ENCODE results near the gene DPYSL4.

DPYSL4 gene

GRCh38 chr10:132245056-132245455 is 58.3 kb downstream of the DPYSL4 start:
- H3K9me3 ChIP-seq (ENCODE audit: control insufficient read depth, low read length): no peaks in the 10 kb centered on the region
- no peaks in the 10 kb centered on the region for H3K36me3 ChIP-seq (ENCODE audit: control insufficient read depth, insufficient read depth, low read length)
- peaks cover 12% of the 10 kb centered on the region for H3K4me1 ChIP-seq (ENCODE audit: control insufficient read depth, insufficient read depth, low read length)
- no peak overlapping the region for H3K27ac ChIP-seq (ENCODE audit: insufficient read depth, low read depth, low read length, poor library complexity, severe bottlenecking)
- no peak overlapping the region for H3K4me3 ChIP-seq (ENCODE audit: insufficient read depth, low read depth, low read length)
- 94 to 95% methylated on average over 14 of the region's 14 CpGs for WGBS, 2 experiments
- H3K27me3 ChIP-seq (ENCODE audit: control insufficient read depth, insufficient read depth, low read length, poor library complexity, severe bottlenecking): no peaks in the 10 kb centered on the region

- Histone ChIP-seq H3K4me1 (ENCODE audit: control insufficient read depth, insufficient read depth, low read length) (peaks cover 12% of the 10 kb centered on the region), H3K27ac (ENCODE audit: insufficient read depth, low read depth, low read length, poor library complexity, severe bottlenecking) (no peak overlapping the region), H3K9me3 (ENCODE audit: control insufficient read depth, low read length) (no peaks in the 10 kb centered on the region), H3K36me3 (ENCODE audit: control insufficient read depth, insufficient read depth, low read length) (no peaks in the 10 kb centered on the region), H3K4me3 (ENCODE audit: insufficient read depth, low read depth, low read length) (no peak overlapping the region), H3K27me3 (ENCODE audit: control insufficient read depth, insufficient read depth, low read length, poor library complexity, severe bottlenecking) (no peaks in the 10 kb centered on the region)
- WGBS, 2 experiments: 92 to 93% methylated on average over 13 of the region's 13 CpGs
Observed at GRCh38 chr10:132246296-132246695, 59.5 kb downstream of the DPYSL4 start.

- H3K27ac ChIP-seq (ENCODE audit: insufficient read depth, low read depth, low read length, poor library complexity, severe bottlenecking): no peak overlapping the region
- 90 to 92% methylated on average over 19 of the region's 19 CpGs for WGBS, 2 experiments
- H3K4me3 ChIP-seq (ENCODE audit: insufficient read depth, low read depth, low read length): no peak overlapping the region
- no peaks in the 10 kb centered on the region for H3K9me3 ChIP-seq (ENCODE audit: control insufficient read depth, low read length)
- no peaks in the 10 kb centered on the region for H3K36me3 ChIP-seq (ENCODE audit: control insufficient read depth, insufficient read depth, low read length)
- peaks cover 4% of the 10 kb centered on the region for H3K4me1 ChIP-seq (ENCODE audit: control insufficient read depth, insufficient read depth, low read length)
- no peaks in the 10 kb centered on the region for H3K27me3 ChIP-seq (ENCODE audit: control insufficient read depth, insufficient read depth, low read length, poor library complexity, severe bottlenecking)
Observed at GRCh38 chr10:132247943-132248342, 61.2 kb downstream of the DPYSL4 start.

- no peaks in the 10 kb centered on the region for H3K27me3 ChIP-seq (ENCODE audit: control insufficient read depth, insufficient read depth, low read length, poor library complexity, severe bottlenecking)
- WGBS, 2 experiments: 39% methylated on average over 38 of the region's 38 CpGs
- H3K4me3 ChIP-seq (ENCODE audit: insufficient read depth, low read depth, low read length): peak overlapping the region; percentile 38
Observed at GRCh38 chr10:132248455-132249225, 61.9 kb downstream of the DPYSL4 start.

GRCh38 chr10:132249226-132249724 is 62.5 kb downstream of the DPYSL4 start:
- Histone ChIP-seq H3K4me3 (ENCODE audit: insufficient read depth, low read depth, low read length) (no peak overlapping the region), H3K4me1 (ENCODE audit: control insufficient read depth, insufficient read depth, low read length) (no peaks in the 10 kb centered on the region), H3K27me3 (ENCODE audit: control insufficient read depth, insufficient read depth, low read length, poor library complexity, severe bottlenecking) (no peaks in the 10 kb centered on the region), H3K27ac (ENCODE audit: insufficient read depth, low read depth, low read length, poor library complexity, severe bottlenecking) (no peak overlapping the region), H3K9me3 (ENCODE audit: control insufficient read depth, low read length) (no peaks in the 10 kb centered on the region), H3K36me3 (ENCODE audit: control insufficient read depth, insufficient read depth, low read length) (no peaks in the 10 kb centered on the region)
- WGBS, 2 experiments: 86% methylated on average over 11 of the region's 11 CpGs

More at GRCh38 chr10:132248455-132249225, 61.9 kb downstream of the DPYSL4 start:
- Histone ChIP-seq H3K4me1 (ENCODE audit: control insufficient read depth, insufficient read depth, low read length) (no peaks in the 10 kb centered on the region), H3K27ac (ENCODE audit: insufficient read depth, low read depth, low read length, poor library complexity, severe bottlenecking) (no peak overlapping the region), H3K9me3 (ENCODE audit: control insufficient read depth, low read length) (no peaks in the 10 kb centered on the region), H3K36me3 (ENCODE audit: control insufficient read depth, insufficient read depth, low read length) (no peaks in the 10 kb centered on the region)

GRCh38 chr10:132249824-132250375 is 63.2 kb downstream of the DPYSL4 start:
- Histone ChIP-seq H3K4me3 (ENCODE audit: insufficient read depth, low read depth, low read length) (no peak overlapping the region), H3K9me3 (ENCODE audit: control insufficient read depth, low read length) (no peaks in the 10 kb centered on the region), H3K4me1 (ENCODE audit: control insufficient read depth, insufficient read depth, low read length) (no peaks in the 10 kb centered on the region), H3K36me3 (ENCODE audit: control insufficient read depth, insufficient read depth, low read length) (no peaks in the 10 kb centered on the region), H3K27me3 (ENCODE audit: control insufficient read depth, insufficient read depth, low read length, poor library complexity, severe bottlenecking) (no peaks in the 10 kb centered on the region), H3K27ac (ENCODE audit: insufficient read depth, low read depth, low read length, poor library complexity, severe bottlenecking) (no peak overlapping the region)
- 93 to 94% methylated on average over 15 to 16 of the region's 17 CpGs for WGBS, 2 experiments

GRCh38 chr10:132250481-132251475 is 64.0 kb downstream of the DPYSL4 start:
- 89 to 91% methylated on average over 27 of the region's 30 CpGs for WGBS, 2 experiments
- Histone ChIP-seq H3K27me3 (ENCODE audit: control insufficient read depth, insufficient read depth, low read length, poor library complexity, severe bottlenecking) (no peaks in the 10 kb centered on the region), H3K27ac (ENCODE audit: insufficient read depth, low read depth, low read length, poor library complexity, severe bottlenecking) (no peak overlapping the region), H3K36me3 (ENCODE audit: control insufficient read depth, insufficient read depth, low read length) (no peaks in the 10 kb centered on the region), H3K4me3 (ENCODE audit: insufficient read depth, low read depth, low read length) (no peak overlapping the region), H3K4me1 (ENCODE audit: control insufficient read depth, insufficient read depth, low read length) (no peaks in the 10 kb centered on the region), H3K9me3 (ENCODE audit: control insufficient read depth, low read length) (no peaks in the 10 kb centered on the region)

GRCh38 chr10:132251928-132252327 is 65.2 kb downstream of the DPYSL4 start:
- Histone ChIP-seq H3K4me1 (ENCODE audit: control insufficient read depth, insufficient read depth, low read length) (no peaks in the 10 kb centered on the region), H3K36me3 (ENCODE audit: control insufficient read depth, insufficient read depth, low read length) (no peaks in the 10 kb centered on the region), H3K4me3 (ENCODE audit: insufficient read depth, low read depth, low read length) (no peak overlapping the region), H3K9me3 (ENCODE audit: control insufficient read depth, low read length) (no peaks in the 10 kb centered on the region), H3K27ac (ENCODE audit: insufficient read depth, low read depth, low read length, poor library complexity, severe bottlenecking) (no peak overlapping the region), H3K27me3 (ENCODE audit: control insufficient read depth, insufficient read depth, low read length, poor library complexity, severe bottlenecking) (no peaks in the 10 kb centered on the region)
- 94% methylated on average over 6 of the region's 6 CpGs for WGBS, 2 experiments

GRCh38 chr10:132252412-132252811 is 65.7 kb downstream of the DPYSL4 start:
- Histone ChIP-seq H3K4me1 (ENCODE audit: control insufficient read depth, insufficient read depth, low read length) (no peaks in the 10 kb centered on the region), H3K9me3 (ENCODE audit: control insufficient read depth, low read length) (no peaks in the 10 kb centered on the region), H3K4me3 (ENCODE audit: insufficient read depth, low read depth, low read length) (no peak overlapping the region), H3K27ac (ENCODE audit: insufficient read depth, low read depth, low read length, poor library complexity, severe bottlenecking) (no peak overlapping the region), H3K36me3 (ENCODE audit: control insufficient read depth, insufficient read depth, low read length) (no peaks in the 10 kb centered on the region), H3K27me3 (ENCODE audit: control insufficient read depth, insufficient read depth, low read length, poor library complexity, severe bottlenecking) (no peaks in the 10 kb centered on the region)
- 91 to 92% methylated on average over 17 of the region's 17 CpGs for WGBS, 2 experiments
